DMS 273 (cell line): ENCODE measurements around the gene CHI3L2.
"Not testable (repeated sequence)": the region's sequence is repeated elsewhere in the genome, so short reads cannot be mapped to it uniquely, and the experiment has no call there.

Experiments
- DNase-seq: peaks from one replicate; lab custom pipeline; 2025; ENCODE audit not compliant: unreplicated experiment; lab: John Stamatoyannopoulos, UW

Gene CHI3L2

DNA sequence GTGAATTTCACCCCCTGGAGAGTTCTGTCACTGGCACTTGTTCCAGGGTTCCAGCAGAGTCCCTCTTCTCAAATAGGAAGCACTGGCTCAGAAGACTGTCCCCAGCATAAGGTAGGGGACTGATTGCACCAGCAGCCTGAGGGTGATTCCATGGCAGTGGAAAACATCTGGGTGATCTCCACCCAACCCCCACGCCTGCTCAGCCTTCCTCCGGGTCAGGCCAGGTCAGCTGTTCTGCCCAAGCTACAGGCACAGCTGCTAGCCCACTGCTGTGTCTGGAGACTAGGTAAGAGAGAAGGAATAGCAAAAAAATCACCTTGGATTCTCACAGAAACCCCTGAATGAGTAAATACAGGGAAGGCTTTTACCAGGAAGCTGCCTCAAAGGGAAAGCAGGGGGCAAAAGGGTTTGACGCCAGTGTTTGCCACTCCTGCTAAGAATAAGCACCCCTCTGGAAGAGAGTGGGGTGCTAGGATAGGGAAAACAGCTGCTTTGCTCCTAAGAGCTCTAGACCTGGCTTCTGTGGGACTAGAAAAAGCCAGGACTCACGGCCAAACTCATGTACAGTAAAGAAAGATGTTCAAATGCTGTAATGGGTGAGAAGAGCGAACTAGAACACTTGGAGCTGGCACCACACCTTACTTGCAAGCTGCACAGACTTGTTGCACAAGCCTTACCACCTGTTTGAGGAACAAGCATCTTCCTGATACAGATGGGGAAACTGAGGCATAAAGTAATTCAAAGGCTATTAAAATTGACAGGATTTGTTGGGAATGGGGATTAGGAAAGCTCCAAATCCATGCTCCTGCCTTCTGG lies 26.0 kb upstream of the CHI3L2 start:
- no peak for DNase-seq

- DNase-seq = no peak
Observed at GRCh38 chr1:111202366-111202706, 25.2 kb upstream of the CHI3L2 start.

DNA sequence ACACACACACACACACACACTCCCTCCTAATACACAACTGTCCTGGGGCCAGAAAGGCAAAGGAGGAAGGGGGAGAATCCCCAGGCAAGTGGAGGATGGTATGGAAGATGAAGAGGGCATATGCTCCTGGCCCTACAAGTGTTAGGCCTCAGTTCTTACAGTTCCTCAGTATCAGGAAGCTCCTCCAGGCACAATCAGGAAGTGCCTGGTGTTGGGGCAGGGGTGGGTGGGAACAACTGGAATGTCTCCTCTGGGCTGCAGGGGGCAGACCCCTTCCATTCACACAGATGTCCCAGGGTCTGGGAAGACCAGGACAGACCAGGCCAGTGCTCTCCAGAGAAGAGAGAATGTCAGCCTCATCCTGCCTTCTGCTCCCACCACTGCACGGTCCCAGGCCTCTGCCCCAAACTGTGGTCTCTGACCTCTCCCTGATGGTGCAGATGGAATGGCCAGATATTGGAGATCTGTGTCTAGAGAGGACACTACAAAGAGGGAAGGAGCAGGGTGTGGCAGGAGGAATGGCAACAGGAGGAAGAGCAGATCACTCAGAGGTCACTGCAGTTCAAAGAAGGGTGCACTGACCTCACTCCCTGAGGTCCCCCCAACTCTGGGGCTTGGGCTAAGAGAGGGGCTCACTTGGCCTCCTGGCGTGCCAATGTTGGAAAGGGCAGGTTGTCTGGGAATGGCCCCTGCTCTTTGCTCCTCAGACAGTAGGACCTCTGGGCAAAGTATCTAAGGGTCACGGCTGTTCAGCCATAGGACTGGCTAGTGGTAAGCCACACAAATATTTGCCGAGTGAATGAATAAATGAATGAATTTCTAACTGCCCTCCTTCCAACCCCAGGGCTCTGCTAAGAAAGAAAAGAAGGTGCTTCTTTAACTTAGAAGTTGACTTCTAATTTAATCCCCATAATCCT lies 24.5 kb upstream of the CHI3L2 start:
- DNase-seq = no peak

GRCh38 chr1:111203681-111204200 lies 23.8 kb upstream of the CHI3L2 start:
- peak; percentile 31 for DNase-seq

GRCh38 chr1:111204201-111204982 lies 23.1 kb upstream of the CHI3L2 start:
- peak; percentile 30 for DNase-seq

GRCh38 chr1:111204983-111205713 lies 22.4 kb upstream of the CHI3L2 start:
- DNase-seq = no peak

- DNase-seq = no peak
Observed at GRCh38 chr1:111205714-111206050, 21.8 kb upstream of the CHI3L2 start.

DNA sequence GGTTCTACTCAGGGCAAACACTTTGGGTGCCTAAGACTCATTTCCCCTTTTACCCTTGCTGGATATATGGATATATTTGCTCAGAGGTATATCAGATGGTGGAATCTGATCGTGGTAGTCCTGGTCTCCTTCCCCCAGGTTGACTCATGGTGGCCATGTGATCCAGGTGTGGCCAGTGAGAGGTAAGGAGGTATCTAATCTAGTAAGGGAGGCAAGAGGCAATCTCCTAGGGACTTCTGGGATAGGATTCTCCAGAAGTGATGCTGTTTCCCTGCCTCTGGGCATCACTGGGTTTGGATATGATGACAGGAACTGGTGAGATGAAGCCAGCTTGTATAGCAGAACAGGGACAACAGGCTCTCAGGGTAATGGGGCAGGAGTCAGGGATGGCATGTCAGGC lies 18.6 kb upstream of the CHI3L2 start:
- no peak for DNase-seq

DNA sequence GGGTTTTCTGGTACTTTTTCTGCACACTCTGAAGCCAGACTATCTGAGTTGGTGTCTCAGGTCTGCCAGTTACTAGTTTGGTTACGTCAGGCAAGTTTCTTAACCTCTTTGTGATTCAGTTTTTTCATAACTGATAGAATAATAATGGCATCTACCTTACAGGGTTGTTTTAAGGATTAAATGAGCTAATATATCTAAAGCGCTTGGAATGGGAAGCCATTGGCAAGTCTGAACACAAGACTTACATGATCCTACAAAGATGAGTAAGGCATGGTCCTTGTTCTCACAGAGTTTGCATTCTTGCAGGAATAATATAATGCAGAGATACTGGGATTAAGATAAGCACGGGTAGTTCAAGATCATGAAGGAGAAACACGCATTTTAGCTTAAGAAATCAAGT lies 17.9 kb upstream of the CHI3L2 start:
- DNase-seq = no peak

DNA sequence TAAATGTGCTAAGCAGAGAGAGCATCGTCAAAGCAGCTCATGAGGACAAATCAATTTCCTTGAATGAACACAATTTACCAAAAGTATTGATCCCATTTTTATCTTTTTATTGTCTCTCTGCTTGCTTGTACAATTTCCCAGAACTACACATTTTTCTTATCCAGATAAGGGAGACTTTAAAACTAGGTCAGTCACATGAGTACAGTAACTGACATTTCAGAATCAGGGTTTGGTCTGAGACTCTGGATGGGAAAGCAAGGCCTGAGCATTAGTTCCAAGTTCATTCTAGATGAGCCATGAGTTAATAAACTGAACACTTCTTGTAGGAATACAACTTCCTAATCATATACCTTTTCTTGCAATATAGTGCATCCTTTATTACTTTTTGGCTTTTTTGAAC lies 15.6 kb upstream of the CHI3L2 start:
- no peak for DNase-seq

DNA sequence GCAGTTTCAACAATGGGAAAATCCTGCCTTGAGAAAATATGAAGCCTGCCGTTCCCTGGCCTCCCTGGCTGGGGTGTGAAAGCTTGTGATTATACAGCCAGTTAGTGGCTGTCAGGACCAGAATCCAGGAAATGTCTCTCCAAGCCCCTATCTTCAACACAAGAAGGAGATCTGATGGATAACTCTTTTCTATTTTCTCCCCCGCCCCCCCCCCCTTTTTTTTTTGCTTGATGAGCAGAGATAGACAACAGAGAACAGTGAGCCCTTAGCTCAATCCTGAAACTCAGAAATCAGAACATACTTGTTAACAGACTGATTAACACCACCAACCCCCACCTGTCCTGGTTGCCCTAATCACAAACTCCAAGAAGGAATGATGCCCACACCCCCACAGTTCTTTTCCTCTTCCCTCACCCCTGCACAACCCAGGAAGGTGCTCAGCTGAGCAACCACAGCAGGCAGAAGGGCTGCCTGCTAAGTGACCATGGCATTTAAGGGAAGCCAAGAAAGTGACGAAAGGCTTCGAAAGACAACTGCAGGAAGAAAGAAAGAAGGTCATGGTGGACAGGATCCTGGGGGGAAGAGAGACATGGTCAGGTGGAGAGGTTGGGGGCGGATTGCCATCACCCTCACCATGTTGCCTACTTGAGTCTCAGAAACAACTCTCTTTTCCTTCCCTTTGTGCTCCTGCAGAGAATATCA lies 14.7 kb upstream of the CHI3L2 start:
- DNase-seq = no peak

DNA sequence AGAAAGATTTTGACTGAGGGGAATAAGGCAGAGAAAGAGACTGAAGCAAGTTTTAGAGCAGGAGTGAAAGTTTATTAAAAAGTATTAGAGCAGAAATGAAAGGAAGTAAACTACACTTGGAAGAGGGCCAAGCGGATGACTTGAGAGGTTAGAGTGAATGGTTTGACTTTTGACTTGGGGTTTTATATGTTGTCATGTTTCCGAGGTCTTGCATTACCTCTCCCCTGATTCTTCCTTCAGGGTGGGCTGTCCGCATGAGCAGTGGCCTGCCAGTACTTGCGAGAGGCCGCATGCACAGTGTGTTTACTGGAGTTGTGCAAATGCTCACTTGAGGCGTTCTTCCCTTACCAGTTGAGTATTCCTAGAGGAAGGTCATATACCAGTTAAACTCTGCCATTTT lies 14.1 kb upstream of the CHI3L2 start:
- no peak for DNase-seq

DNA sequence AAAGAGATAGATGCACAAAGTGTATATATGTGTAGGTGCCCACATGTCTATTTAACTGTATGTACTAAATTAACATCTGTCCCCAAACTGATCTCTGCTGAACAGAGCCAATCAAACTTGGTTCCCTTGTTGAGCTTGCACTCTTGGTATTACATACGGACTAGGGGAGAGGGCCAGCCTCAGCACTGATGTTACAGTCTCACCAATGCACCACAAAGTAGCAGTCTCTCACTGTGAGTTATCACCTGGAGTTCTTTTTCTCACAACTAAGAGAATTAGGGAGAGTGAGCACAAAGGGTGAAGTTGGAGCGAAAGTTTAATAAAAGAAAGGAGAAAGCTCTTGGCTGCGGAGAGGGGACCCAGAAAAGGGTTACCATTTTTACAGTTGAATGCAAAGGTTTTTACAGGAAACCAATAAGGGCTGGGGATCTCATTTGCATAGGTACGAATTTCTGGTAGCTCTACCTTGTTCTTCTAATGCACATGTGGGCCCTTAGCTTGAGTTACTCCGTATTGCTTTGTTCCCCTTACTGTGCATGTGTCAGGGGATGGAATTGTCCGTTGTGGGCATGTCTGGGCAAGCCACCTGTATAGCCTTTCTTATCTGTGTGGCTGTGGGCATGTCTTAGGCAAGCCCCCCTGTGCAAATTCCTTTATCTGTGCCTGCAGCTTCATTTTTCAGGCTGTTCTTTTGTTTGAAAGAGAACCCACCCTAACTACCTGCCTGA lies 13.3 kb upstream of the CHI3L2 start:
- no peak for DNase-seq

DNA sequence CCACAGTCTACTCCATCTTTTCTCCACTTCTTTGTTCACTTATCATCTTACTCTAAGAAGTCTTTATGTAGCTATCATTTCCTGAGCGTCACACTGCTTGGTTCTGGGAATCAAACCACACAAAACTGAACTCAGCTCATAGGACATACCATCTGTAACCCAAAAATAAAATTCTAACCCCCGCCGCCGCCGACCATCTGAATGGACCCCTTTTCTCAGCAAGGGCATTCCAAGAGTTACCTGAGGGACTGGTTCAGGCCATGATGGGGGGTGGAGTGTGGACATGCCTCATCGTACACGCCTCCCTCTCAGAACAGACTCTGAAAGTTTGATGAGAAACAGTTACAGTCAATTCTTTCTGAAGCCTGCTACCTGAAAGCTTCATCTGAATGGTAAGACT lies 12.6 kb upstream of the CHI3L2 start:
- DNase-seq = no peak

DNA sequence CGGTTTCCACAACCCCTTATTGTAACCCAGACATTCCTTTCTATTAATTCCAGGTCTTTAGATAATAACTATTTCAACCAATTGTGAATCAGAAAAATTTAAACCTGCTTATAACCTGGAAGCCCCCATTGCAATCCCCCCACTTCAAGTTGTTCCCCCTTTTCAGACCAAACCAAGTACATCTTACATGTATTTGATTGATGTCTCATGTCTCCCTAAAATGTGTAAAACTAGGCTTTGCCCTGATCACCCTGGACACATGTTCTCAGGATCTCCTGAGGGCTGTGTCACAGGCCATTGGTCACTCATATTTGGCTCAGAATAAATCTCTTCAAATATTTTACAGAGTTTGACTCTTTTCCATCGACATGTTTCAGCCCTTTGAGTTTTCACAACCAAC lies 12.2 kb upstream of the CHI3L2 start:
- DNase-seq = not testable (repeated sequence)

DNA sequence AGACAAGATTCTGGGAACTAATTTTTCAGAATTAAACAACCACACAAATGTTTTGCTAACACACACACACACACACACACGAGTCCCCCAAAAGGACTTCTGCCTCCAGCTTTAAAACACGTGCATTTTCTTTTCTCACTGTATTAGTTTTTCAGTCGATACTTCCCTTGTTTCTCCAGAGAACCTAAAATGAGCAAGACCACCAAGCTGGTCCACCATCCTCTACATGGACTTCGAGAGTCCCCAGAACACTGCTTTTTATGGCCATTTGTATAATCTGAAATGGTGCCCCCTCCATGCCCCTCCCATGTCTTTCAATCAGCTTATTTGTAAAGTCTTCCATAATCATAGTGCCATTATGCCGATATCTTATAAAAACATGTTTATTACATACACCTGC lies 10.8 kb upstream of the CHI3L2 start:
- DNase-seq = no peak

DNA sequence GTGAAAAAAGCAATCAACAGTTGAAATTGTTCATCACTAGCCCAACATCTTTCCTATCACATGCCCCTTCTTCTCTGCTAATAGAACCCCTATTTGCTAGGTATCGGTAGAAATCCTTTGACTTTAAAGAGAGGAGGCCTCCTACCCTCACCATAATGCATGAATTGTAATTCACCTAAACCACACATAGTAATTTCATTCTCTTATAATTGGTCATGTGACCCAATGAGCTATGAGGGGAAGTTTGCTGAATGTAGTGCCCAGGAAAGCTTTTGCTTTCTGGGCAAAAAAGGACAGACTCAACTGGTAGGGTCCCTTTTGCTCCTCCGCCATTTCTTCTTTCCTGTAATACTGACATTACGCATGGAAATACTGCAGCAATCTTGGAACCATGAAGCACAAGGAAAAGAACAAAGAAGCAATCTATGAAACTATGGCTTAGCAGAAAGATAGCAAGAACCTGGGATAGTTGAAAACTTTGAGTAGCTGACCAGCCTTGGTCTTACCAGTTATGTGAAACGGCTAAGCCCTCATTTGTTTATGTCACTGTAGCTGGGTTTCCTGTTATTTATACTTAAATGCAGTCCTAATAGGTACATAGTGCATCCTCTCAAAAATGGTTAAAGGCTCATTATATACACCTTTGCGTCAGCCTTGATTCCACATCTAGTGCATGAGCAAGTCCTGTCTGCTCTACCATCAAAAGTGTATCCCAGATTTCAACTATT lies 10.2 kb upstream of the CHI3L2 start:
- DNase-seq = no peak

DNA sequence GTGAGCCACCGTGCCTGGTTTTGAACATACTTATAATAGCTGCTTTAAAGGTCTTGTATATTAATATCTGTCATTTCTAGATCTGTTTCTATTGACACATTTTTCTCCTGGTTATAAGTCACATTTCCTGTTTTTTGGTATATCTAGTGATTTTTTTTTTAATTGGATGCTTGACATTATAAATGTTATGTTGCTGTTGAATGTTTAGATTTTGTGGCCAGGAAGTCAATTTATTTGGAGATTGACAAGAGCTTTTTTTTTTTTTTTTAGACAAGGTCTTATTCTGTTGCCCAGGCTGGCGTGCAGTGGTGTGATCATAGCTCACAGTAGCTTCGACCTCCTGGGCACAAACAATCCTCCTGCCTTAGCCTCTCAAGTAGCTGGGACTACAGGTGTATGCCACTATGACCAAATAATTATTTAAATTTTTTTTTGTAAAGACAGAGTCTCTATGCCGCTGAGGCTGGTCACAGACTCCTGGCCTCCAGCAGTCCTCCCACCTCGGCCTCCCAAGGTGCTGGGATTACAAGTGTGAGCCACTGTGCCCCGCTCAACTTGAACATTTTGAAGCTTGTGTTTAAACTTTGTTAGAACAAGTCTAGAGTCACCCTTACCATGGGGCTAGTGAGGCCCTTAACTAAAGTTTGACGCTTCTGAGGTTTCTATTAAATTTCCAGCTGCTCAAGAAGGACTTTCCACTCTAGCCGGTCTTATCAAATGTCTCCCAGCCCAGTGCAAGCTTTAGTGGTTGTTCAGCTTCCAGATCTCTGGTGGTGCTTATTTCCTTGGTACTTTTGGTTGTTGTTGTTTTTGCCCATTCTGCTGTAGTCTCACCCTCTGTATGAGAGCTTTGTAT lies 8.6 kb upstream of the CHI3L2 start:
- no peak for DNase-seq
